RWPE2 (cell line): ENCODE measurements around the gene KRTAP10-5.

Source experiments
- ATAC-seq: fragments of 200-7000 bp; cut with Tn5 transposase; 3 replicates; pipeline ENCODE4 v1.9.1; 2021; ENCODE audit warnings: low read depth
- DNase-seq: peaks from one replicate; pipeline ENCODE4 v3.0.0-alpha.2; 2020; ENCODE audit warnings: low spot score
- H3K27ac ChIP-seq: fragments of 450-650 bp; 2 replicates; pipeline ENCODE4 v1.5.1; 2017; ENCODE audit warnings: mild to moderate bottlenecking; ENCODE audit not compliant: poor library complexity, severe bottlenecking
- H3K27me3 ChIP-seq: fragments of 250-450 bp; sonication (Bioruptor Pico); 2 replicates; pipeline ENCODE4 v1.5.1; 2021; ENCODE audit warnings: mild to moderate bottlenecking, moderate library complexity; ENCODE audit not compliant: insufficient read depth, poor library complexity, severe bottlenecking
- H3K36me3 ChIP-seq: fragments of 250-450 bp; sonication (Bioruptor Pico); 2 replicates; pipeline ENCODE4 v1.5.1; 2020; ENCODE audit warnings: low read depth, mild to moderate bottlenecking, moderate library complexity
- H3K4me1 ChIP-seq: fragments of 250-450 bp; sonication (Bioruptor Pico); 2 replicates; pipeline ENCODE4 v1.5.1; 2021; ENCODE audit warnings: mild to moderate bottlenecking, moderate library complexity; ENCODE audit not compliant: insufficient read depth, poor library complexity, severe bottlenecking
- H3K4me3 ChIP-seq: fragments of 250-450 bp; sonication (Bioruptor Pico); 2 replicates; pipeline ENCODE4 v1.5.1; 2021; ENCODE audit warnings: mild to moderate bottlenecking, moderate library complexity; ENCODE audit not compliant: severe bottlenecking
- H3K9me3 ChIP-seq: fragments of 250-450 bp; sonication (Bioruptor Pico); 2 replicates; pipeline ENCODE4 v1.5.1; 2021; ENCODE audit warnings: mild to moderate bottlenecking, moderate library complexity; ENCODE audit not compliant: severe bottlenecking
- TF ChIP-seq, protein P1 (sequence below): fragments of 450-650 bp; IDR thresholded peaks from one replicate; pipeline ENCODE4 v1.5.1; 2017; ENCODE audit warnings: mild to moderate bottlenecking, moderate library complexity; ENCODE audit not compliant: poor library complexity, severe bottlenecking

The KRTAP10-5 gene

GRCh38 chr21:44539046-44539445 is 41.4 kb downstream of the KRTAP10-5 start:
- no peak overlapping the region for H3K4me3 ChIP-seq

DNA sequence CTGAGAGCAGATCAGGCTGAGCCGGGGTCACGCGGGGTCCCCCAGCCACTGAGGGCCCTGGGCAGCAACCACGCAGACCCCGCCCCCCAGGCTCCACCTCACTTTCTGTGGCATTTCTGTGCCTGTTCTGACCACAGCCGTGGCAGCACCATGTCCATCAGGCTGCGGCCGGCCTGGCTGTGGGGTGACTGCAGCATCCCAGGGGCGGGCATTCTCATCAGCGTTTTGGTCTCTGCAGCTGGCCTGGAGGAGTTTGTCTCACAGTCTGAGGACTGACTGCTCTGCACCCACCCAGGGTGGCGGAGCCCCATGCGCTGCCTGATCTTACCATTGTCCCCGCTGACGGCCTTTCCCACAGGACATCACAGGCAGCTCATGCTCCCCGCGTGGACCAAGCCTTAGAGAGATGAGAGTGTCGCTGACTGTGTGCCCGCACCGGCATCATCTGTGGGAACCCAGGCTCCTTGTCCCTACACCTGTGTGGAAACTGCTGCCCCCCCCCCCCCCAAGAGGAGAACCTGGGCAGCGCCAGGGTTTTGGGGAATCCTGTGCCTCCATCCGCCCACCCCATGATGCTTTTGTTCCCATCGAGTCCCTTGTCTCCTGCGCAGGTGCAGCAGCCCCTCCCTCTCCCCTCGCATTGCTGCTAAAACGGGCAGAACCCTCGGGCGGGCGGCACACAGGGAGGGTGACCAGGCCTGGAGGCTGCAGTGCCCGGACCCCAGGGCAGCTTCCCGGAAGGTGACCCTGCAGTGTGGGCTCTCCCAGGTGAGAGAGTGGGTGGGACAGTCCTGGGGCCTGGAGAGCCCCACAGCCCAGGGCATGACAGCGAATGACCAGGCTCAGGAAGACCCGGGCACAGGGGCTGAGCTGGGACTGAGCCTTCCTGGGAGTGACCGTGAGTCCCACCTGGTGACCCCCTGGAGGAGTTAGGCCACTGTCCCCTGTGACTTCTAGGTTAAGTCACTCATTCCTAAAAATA is 42.2 kb downstream of the KRTAP10-5 start:
- DNase-seq (no peak), ATAC-seq (no peak)
- H3K9me3 ChIP-seq = no peaks in the 10 kb centered on the region
- H3K27ac ChIP-seq = no peak overlapping the region
- H3K4me1 ChIP-seq = no peaks in the 10 kb centered on the region
- no peaks in the 10 kb centered on the region for H3K36me3 ChIP-seq
- H3K27me3 ChIP-seq = no peaks in the 10 kb centered on the region
- H3K4me3 ChIP-seq = no peak overlapping the region
- TF ChIP-seq, protein P1, sequence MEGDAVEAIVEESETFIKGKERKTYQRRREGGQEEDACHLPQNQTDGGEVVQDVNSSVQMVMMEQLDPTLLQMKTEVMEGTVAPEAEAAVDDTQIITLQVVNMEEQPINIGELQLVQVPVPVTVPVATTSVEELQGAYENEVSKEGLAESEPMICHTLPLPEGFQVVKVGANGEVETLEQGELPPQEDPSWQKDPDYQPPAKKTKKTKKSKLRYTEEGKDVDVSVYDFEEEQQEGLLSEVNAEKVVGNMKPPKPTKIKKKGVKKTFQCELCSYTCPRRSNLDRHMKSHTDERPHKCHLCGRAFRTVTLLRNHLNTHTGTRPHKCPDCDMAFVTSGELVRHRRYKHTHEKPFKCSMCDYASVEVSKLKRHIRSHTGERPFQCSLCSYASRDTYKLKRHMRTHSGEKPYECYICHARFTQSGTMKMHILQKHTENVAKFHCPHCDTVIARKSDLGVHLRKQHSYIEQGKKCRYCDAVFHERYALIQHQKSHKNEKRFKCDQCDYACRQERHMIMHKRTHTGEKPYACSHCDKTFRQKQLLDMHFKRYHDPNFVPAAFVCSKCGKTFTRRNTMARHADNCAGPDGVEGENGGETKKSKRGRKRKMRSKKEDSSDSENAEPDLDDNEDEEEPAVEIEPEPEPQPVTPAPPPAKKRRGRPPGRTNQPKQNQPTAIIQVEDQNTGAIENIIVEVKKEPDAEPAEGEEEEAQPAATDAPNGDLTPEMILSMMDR = no peak

More at GRCh38 chr21:44539046-44539445, 41.4 kb downstream of the KRTAP10-5 start:
- no peaks in the 10 kb centered on the region for H3K36me3 ChIP-seq
- DNase-seq = no peak
- no peaks in the 10 kb centered on the region for H3K27me3 ChIP-seq
- H3K27ac ChIP-seq = no peak overlapping the region
- no peak for ATAC-seq
- TF ChIP-seq, protein P1 = no peak
- H3K4me1 ChIP-seq = no peaks in the 10 kb centered on the region
- H3K9me3 ChIP-seq = no peaks in the 10 kb centered on the region

DNA sequence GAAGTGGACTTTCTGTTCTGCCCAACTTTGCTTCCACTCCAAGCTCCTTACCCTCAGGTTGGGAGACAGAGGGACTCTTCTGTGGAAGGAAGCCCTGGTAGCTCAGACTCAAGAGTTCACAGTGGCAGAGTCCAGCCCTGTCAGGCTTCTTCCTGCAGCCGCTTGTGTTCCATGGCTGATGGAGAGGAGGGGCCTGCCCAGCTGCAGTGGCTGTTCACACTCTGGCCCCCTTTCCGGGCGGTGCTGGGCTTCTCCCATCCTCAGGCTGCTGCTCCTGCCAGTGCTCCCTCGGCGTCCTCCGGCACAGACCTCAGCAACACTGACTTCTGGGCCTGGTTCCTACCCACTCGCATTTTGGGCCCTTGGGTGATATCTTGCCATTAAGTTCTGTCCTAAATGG is 44.4 kb downstream of the KRTAP10-5 start:
- H3K9me3 ChIP-seq = no peaks in the 10 kb centered on the region
- H3K36me3 ChIP-seq = no peaks in the 10 kb centered on the region
- H3K4me3 ChIP-seq = no peak overlapping the region
- H3K4me1 ChIP-seq = no peaks in the 10 kb centered on the region
- no peak overlapping the region for H3K27ac ChIP-seq
- ATAC-seq (no peak), DNase-seq (peak; percentile 50)
- H3K27me3 ChIP-seq = no peaks in the 10 kb centered on the region
- TF ChIP-seq, protein P1 = no peak

DNA sequence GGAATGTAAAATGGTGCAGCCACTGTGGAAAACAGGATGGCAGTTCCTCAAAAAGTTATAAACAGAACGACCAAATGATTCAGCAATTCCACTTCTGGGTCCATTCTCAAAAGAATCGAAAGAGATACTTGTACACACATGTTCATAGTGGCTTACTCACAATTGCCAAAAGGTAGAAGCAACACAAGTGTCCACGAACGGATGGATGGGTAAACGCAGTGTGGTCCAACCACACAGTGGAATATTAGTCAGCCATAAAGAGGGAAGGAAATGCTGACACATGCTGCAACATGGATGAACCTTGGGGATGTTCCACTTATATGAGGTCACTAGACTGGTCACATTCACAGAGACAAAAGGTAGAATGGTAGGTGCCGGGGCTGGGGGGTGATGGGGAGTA is 45.7 kb downstream of the KRTAP10-5 start:
- no peaks in the 10 kb centered on the region for H3K4me1 ChIP-seq
- no peaks in the 10 kb centered on the region for H3K36me3 ChIP-seq
- no peaks in the 10 kb centered on the region for H3K27me3 ChIP-seq
- TF ChIP-seq, protein P1 = no peak
- H3K4me3 ChIP-seq = no peak overlapping the region
- no peak overlapping the region for H3K27ac ChIP-seq
- no peaks in the 10 kb centered on the region for H3K9me3 ChIP-seq
- ATAC-seq (no peak), DNase-seq (no peak)
